ENCODE data around the gene CD300LF.

- no peak for TF ChIP-seq EZH2phosphoT487 (conservative IDR thresholded peaks at IDR 0.05; ENCODE audit: low read length)
- TF ChIP-seq CTCF (IDR thresholded peaks at IDR 0.05; ENCODE audit: insufficient read depth, low read length, poor library complexity, severe bottlenecking), result no peak
Observed at GRCh38 chr17:74734256-74734655, 21.5 kb upstream of the CD300LF start.

Measured in SU-DHL-6 (cell line).